MM.1S (cell line): Measurements from ENCODE around the gene MYO9B.

ENCODE experiments used
- EZH2 ChIP-seq: fragments of 300-600 bp; sonication (generic); optimal IDR thresholded peaks from 2 replicates; pipeline ENCODE3; 2017; ENCODE audit warnings: low read depth, mild to moderate bottlenecking, antibody characterized with exemption, low read length, mixed read lengths
- EZH2phosphoT487 ChIP-seq: fragments of 300-600 bp; sonication (generic); IDR thresholded peaks from 2 replicates; pipeline ENCODE4 v1.6.1; 2018; ENCODE audit warnings: antibody characterized with exemption, low read length
- TF ChIP-seq, protein P1 (sequence below): fragments of 300-600 bp; sonication (generic); IDR thresholded peaks from 2 replicates; pipeline ENCODE4 v1.5.1; 2016; ENCODE audit warnings: antibody characterized with exemption, low read length, mixed read lengths

- TF ChIP-seq EZH2 = no peak
- no peak for TF ChIP-seq EZH2phosphoT487
- TF ChIP-seq, protein P1, sequence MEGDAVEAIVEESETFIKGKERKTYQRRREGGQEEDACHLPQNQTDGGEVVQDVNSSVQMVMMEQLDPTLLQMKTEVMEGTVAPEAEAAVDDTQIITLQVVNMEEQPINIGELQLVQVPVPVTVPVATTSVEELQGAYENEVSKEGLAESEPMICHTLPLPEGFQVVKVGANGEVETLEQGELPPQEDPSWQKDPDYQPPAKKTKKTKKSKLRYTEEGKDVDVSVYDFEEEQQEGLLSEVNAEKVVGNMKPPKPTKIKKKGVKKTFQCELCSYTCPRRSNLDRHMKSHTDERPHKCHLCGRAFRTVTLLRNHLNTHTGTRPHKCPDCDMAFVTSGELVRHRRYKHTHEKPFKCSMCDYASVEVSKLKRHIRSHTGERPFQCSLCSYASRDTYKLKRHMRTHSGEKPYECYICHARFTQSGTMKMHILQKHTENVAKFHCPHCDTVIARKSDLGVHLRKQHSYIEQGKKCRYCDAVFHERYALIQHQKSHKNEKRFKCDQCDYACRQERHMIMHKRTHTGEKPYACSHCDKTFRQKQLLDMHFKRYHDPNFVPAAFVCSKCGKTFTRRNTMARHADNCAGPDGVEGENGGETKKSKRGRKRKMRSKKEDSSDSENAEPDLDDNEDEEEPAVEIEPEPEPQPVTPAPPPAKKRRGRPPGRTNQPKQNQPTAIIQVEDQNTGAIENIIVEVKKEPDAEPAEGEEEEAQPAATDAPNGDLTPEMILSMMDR = no peak
Observed at GRCh38 chr19:17049711-17050280, 25.8 kb upstream of the MYO9B start.
